RWPE2 (cell line): ENCODE measurements around the gene SSH3.

Source experiments
- ATAC-seq: fragments of 200-7000 bp; cut with Tn5 transposase; 3 replicates; pipeline ENCODE4 v1.9.1; 2021; ENCODE audit warnings: low read depth
- DNase-seq: peaks from one replicate; pipeline ENCODE4 v3.0.0-alpha.2; 2020; ENCODE audit warnings: low spot score
- H3K27ac ChIP-seq: fragments of 450-650 bp; 2 replicates; pipeline ENCODE4 v1.5.1; 2017; ENCODE audit warnings: mild to moderate bottlenecking; ENCODE audit not compliant: poor library complexity, severe bottlenecking
- H3K27me3 ChIP-seq: fragments of 250-450 bp; sonication (Bioruptor Pico); 2 replicates; pipeline ENCODE4 v1.5.1; 2021; ENCODE audit warnings: mild to moderate bottlenecking, moderate library complexity; ENCODE audit not compliant: insufficient read depth, poor library complexity, severe bottlenecking
- H3K36me3 ChIP-seq: fragments of 250-450 bp; sonication (Bioruptor Pico); 2 replicates; pipeline ENCODE4 v1.5.1; 2020; ENCODE audit warnings: low read depth, mild to moderate bottlenecking, moderate library complexity
- H3K4me1 ChIP-seq: fragments of 250-450 bp; sonication (Bioruptor Pico); 2 replicates; pipeline ENCODE4 v1.5.1; 2021; ENCODE audit warnings: mild to moderate bottlenecking, moderate library complexity; ENCODE audit not compliant: insufficient read depth, poor library complexity, severe bottlenecking
- H3K4me3 ChIP-seq: fragments of 250-450 bp; sonication (Bioruptor Pico); 2 replicates; pipeline ENCODE4 v1.5.1; 2021; ENCODE audit warnings: mild to moderate bottlenecking, moderate library complexity; ENCODE audit not compliant: severe bottlenecking
- H3K9me3 ChIP-seq: fragments of 250-450 bp; sonication (Bioruptor Pico); 2 replicates; pipeline ENCODE4 v1.5.1; 2021; ENCODE audit warnings: mild to moderate bottlenecking, moderate library complexity; ENCODE audit not compliant: severe bottlenecking
- TF ChIP-seq, protein P1 (sequence below): fragments of 450-650 bp; IDR thresholded peaks from one replicate; pipeline ENCODE4 v1.5.1; 2017; ENCODE audit warnings: mild to moderate bottlenecking, moderate library complexity; ENCODE audit not compliant: poor library complexity, severe bottlenecking

Gene SSH3

DNA sequence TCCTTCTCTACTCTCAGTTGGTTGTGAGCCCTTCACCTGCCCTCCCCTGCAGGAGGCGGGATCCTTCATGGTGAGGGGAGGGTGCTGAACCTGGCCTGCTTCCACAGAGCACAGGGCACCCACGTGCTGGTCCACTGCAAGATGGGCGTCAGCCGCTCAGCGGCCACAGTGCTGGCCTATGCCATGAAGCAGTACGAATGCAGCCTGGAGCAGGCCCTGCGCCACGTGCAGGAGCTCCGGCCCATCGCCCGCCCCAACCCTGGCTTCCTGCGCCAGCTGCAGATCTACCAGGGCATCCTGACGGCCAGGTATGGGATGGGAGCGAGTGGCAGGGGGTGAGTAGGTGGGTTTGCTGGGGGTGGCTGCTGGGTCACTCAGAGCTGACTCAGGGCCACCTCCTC, 6.3 kb downstream of the SSH3 start:
- no peaks in the 10 kb centered on the region for H3K27me3 ChIP-seq
- DNase-seq (no peak), ATAC-seq (no peak)
- peaks cover 58% of the 10 kb centered on the region for H3K36me3 ChIP-seq
- H3K4me3 ChIP-seq, result no peak overlapping the region
- H3K4me1 ChIP-seq, result peaks cover 47% of the 10 kb centered on the region
- TF ChIP-seq, protein P1, sequence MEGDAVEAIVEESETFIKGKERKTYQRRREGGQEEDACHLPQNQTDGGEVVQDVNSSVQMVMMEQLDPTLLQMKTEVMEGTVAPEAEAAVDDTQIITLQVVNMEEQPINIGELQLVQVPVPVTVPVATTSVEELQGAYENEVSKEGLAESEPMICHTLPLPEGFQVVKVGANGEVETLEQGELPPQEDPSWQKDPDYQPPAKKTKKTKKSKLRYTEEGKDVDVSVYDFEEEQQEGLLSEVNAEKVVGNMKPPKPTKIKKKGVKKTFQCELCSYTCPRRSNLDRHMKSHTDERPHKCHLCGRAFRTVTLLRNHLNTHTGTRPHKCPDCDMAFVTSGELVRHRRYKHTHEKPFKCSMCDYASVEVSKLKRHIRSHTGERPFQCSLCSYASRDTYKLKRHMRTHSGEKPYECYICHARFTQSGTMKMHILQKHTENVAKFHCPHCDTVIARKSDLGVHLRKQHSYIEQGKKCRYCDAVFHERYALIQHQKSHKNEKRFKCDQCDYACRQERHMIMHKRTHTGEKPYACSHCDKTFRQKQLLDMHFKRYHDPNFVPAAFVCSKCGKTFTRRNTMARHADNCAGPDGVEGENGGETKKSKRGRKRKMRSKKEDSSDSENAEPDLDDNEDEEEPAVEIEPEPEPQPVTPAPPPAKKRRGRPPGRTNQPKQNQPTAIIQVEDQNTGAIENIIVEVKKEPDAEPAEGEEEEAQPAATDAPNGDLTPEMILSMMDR, result no peak
- no peaks in the 10 kb centered on the region for H3K9me3 ChIP-seq
- H3K27ac ChIP-seq, result peak overlapping the region; percentile 96

DNA sequence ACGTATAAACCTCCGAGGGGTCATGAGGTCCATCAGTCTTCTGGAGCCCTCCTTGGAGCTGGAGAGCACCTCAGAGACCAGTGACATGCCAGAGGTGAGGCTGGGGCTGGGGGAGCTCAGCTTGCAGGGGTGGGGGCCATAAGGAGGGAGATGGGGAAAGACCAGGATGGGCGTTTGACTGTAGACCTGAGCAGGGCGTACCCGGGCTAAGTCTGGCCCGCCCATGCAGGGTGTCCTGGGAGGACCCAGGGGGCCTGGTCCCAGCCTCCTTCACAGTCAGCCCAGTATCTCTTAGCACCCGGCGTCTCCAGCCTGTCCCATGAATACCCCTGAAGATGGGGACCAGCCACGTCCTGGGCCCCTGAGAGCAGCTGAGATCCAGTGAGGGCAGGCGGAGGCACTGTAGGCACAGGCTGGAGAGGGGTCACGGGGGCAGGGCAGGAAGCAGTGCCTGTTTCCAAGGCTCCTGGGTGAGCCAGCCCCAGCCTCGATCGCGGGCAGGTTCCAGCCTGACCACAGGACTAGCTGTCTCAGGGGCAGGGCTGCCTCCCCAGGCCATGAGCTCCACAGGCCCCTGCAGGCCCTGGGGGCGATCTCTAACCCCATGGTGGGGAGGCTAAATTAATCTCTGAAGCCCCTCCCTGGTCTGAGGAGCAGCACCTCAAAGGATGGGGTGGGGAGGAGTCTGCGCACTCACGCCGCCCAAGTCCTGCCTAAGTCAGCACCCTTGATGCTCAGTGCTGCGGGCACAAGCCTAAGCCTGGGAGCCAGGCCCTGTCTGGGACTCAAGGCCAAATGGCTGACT, 7.1 kb downstream of the SSH3 start:
- peaks cover 54% of the 10 kb centered on the region for H3K36me3 ChIP-seq
- DNase-seq (peak; percentile 89), ATAC-seq (peak; percentile 57)
- peaks cover 48% of the 10 kb centered on the region for H3K4me1 ChIP-seq
- H3K27ac ChIP-seq, result peak overlapping the region; percentile 96
- TF ChIP-seq, protein P1, result no peak
- H3K9me3 ChIP-seq, result no peaks in the 10 kb centered on the region
- H3K4me3 ChIP-seq, result no peak overlapping the region
- no peaks in the 10 kb centered on the region for H3K27me3 ChIP-seq

DNA sequence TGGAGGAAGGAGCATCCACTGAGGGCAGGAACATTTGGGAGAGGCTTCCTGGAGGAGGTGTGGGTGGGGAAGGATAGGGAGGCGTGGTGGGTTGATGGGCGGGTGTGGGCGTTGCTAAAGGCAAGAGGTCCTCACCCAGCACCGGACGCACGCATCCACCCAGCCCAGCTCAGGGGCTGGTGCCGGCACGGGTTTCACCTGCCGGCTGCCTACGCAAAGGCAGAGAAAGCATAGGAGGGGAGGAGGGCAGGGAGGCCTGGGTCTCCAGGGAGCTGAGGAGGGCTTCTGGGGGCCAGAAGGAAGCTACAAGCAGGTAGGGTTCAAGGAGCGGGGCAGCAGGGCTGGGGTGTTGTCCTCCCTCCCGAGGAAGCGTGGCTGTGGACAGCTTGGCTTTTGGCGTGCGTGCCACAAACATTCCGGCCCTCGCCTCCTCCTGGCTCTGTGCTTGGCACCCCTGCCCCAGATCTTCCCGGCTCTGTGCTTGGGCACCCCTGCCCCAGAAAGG, 7.8 kb downstream of the SSH3 start:
- no peak for DNase-seq
- H3K4me1 ChIP-seq, result peaks cover 48% of the 10 kb centered on the region
- TF ChIP-seq, protein P1, result no peak
- H3K27ac ChIP-seq, result peak overlapping the region; percentile 96
- no peak overlapping the region for H3K4me3 ChIP-seq
- H3K9me3 ChIP-seq, result no peaks in the 10 kb centered on the region
- no peaks in the 10 kb centered on the region for H3K27me3 ChIP-seq
- H3K36me3 ChIP-seq, result peaks cover 49% of the 10 kb centered on the region
- no peak for ATAC-seq

DNA sequence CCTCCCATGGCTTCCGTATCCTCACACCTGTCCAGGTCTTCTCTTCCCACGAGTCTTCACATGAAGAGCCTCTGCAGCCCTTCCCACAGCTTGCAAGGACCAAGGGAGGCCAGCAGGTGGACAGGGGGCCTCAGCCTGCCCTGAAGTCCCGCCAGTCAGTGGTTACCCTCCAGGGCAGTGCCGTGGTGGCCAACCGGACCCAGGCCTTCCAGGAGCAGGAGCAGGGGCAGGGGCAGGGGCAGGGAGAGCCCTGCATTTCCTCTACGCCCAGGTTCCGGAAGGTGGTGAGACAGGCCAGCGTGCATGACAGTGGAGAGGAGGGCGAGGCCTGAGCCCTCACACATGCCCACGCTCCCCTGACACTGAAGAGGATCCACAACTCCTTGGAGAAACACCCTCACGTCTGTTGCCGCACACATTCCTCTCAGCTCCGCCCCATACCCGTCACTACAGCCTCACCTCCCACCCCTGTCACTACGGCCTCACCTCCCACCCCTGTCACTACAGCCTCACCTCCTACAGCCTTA, 8.3 kb downstream of the SSH3 start:
- TF ChIP-seq, protein P1, result no peak
- ATAC-seq, result peak; percentile 2; the same call in 1 of the 3 replicates
- H3K4me1 ChIP-seq, result peaks cover 51% of the 10 kb centered on the region
- no peaks in the 10 kb centered on the region for H3K9me3 ChIP-seq
- peaks cover 48% of the 10 kb centered on the region for H3K36me3 ChIP-seq
- H3K4me3 ChIP-seq, result no peak overlapping the region
- H3K27ac ChIP-seq, result peak overlapping the region; percentile 96
- no peaks in the 10 kb centered on the region for H3K27me3 ChIP-seq
- no peak for DNase-seq
